HFFc6 (cell line): ENCODE measurements around the gene RABGAP1L. TPM values are rescaled to one million over a fixed set of nuclear protein-coding genes. Genes with fewer than 3 reads are reported as not detected.

Experiments
- DNase-seq: peaks from one replicate; pipeline ENCODE4 v3.0.0-alpha.2; 2018
- H3K27ac Mint-ChIP-seq: 2 replicates; pipeline ENCODE4 v1.8.0; 2020; ENCODE audit warnings: mild to moderate bottlenecking, mixed read lengths
- H3K27me3 Mint-ChIP-seq: 2 replicates; pipeline ENCODE4 v1.8.0; 2021; ENCODE audit warnings: mild to moderate bottlenecking, moderate library complexity, mixed read lengths; ENCODE audit not compliant: insufficient read depth
- H3K36me3 Mint-ChIP-seq: 2 replicates; pipeline ENCODE4 v1.8.0; 2021; ENCODE audit warnings: low read depth, mixed read lengths
- H3K4me1 Mint-ChIP-seq: 2 replicates; pipeline ENCODE4 v1.8.0; 2020; ENCODE audit warnings: low read depth, mixed read lengths
- H3K4me3 Mint-ChIP-seq: 2 replicates; pipeline ENCODE4 v1.8.0; 2020; ENCODE audit warnings: mild to moderate bottlenecking, moderate library complexity, mixed read lengths
- H3K9me3 Mint-ChIP-seq: 2 replicates; pipeline ENCODE4 v1.8.0; 2020; ENCODE audit warnings: mild to moderate bottlenecking, mixed read lengths
- CTCF ChIP-seq: fragments of 200-600 bp; sonication (generic); IDR thresholded peaks from 2 replicates; pipeline ENCODE4 v1.5.0; 2021; ENCODE audit warnings: antibody characterized with exemption, mild to moderate bottlenecking
- total RNA-seq, 6 experiments: library from RNA; stranded (reverse); fragmentation: NEBNext Ultra II Directional; extraction: Animal tissue kit (Norgen Biotek cat#: 25700); gene quantifications; 2 replicates in 1 of 6; 3 replicates in 5 of 6; pipeline ENCODE4 v1.2.3, GENCODE V29; 2021

The RABGAP1L gene
- total RNA-seq, 6 experiments from 2014 or later, result 14.5 to 16.9 (median 16.0) TPM

GRCh38 chr1:174696026-174696821 lies 536.9 kb downstream of the RABGAP1L start:
- Mint-ChIP-seq H3K36me3 (no peaks in the 10 kb centered on the region), H3K27ac (no peak overlapping the region), H3K4me1 (peaks cover 13% of the 10 kb centered on the region), H3K9me3 (no peaks in the 10 kb centered on the region), H3K27me3 (no peaks in the 10 kb centered on the region), H3K4me3 (no peak overlapping the region)
- DNase-seq, result no peak
- no peak for TF ChIP-seq CTCF

- Mint-ChIP-seq H3K9me3 (no peaks in the 10 kb centered on the region), H3K36me3 (no peaks in the 10 kb centered on the region), H3K4me3 (no peak overlapping the region), H3K27me3 (no peaks in the 10 kb centered on the region), H3K27ac (no peak overlapping the region), H3K4me1 (no peaks in the 10 kb centered on the region)
- DNase-seq, result no peak
- TF ChIP-seq CTCF, result no peak
Measured at GRCh38 chr1:174700314-174700713, 541.0 kb downstream of the RABGAP1L start.

GRCh38 chr1:174700775-174701174 lies 541.5 kb downstream of the RABGAP1L start:
- H3K36me3 Mint-ChIP-seq, result no peaks in the 10 kb centered on the region
- TF ChIP-seq CTCF, result no peak
- no peaks in the 10 kb centered on the region for H3K27me3 Mint-ChIP-seq

GRCh38 chr1:174701565-174701964 lies 542.2 kb downstream of the RABGAP1L start:
- H3K4me3 Mint-ChIP-seq, result no peak overlapping the region
- H3K27ac Mint-ChIP-seq, result no peak overlapping the region
- no peaks in the 10 kb centered on the region for H3K36me3 Mint-ChIP-seq
- no peaks in the 10 kb centered on the region for H3K4me1 Mint-ChIP-seq
- no peak for TF ChIP-seq CTCF
- DNase-seq, result no peak
- no peaks in the 10 kb centered on the region for H3K9me3 Mint-ChIP-seq
- H3K27me3 Mint-ChIP-seq, result no peaks in the 10 kb centered on the region

More at GRCh38 chr1:174700775-174701174, 541.5 kb downstream of the RABGAP1L start:
- no peaks in the 10 kb centered on the region for H3K4me1 Mint-ChIP-seq
- no peak overlapping the region for H3K27ac Mint-ChIP-seq
- no peak overlapping the region for H3K4me3 Mint-ChIP-seq
- no peak for DNase-seq
- no peaks in the 10 kb centered on the region for H3K9me3 Mint-ChIP-seq

- Mint-ChIP-seq H3K36me3 (no peaks in the 10 kb centered on the region), H3K27ac (no peak overlapping the region), H3K4me3 (no peak overlapping the region), H3K4me1 (no peaks in the 10 kb centered on the region), H3K27me3 (no peaks in the 10 kb centered on the region), H3K9me3 (no peaks in the 10 kb centered on the region)
- no peak for DNase-seq
- no peak for TF ChIP-seq CTCF
Measured at GRCh38 chr1:174702011-174702410, 542.7 kb downstream of the RABGAP1L start.
